Fibroblast of skin of right quadriceps (primary cell): ENCODE results near the gene ADGRE2.

Experiments
- DNase-seq: peaks from one replicate; pipeline ENCODE4 v3.0.0-alpha.2; 2013

ADGRE2 gene

GRCh38 chr19:14732510-14732909 is 45.9 kb downstream of the ADGRE2 start:
- DNase-seq: no peak

DNA sequence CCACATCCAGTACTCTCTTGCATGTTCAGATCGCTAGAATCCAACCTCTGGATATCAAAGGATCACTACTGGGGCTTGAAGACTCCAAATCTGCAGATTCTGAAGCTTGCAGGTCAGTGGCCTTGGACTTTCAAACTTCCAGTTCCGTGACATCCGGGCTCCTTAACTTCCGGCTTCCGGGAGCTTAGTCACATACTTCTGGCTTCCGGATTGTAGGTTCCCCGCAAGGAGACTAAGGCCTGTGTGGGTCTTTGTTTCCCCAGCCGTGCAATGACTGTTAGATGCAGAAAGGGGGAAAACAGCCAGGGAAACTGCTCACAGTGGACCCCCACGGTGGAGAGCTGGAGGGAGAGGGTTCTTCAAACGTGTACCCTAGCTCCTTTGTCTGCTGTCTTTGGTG is 47.2 kb downstream of the ADGRE2 start:
- DNase-seq: no peak

DNA sequence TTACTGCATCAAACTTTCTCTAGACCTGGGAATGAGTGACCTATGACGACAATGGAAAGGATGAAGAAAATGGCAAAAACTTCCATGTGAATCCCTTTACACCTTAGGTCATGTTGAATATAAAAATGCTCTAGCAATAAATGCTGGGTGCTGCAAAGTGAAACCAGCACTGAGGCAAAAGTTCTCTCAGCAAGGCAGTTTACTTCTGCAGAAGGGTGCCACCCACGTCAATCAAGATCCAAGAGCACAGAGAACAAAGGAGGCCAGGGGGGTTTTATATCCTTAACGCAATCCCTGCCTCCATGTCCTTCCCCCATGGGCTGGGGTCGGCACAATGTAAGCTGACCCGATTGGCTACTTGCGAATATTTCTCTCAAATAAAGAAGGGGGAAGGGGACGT is 49.8 kb downstream of the ADGRE2 start:
- DNase-seq: no peak

- no peak for DNase-seq
Measured at GRCh38 chr19:14722127-14722526, 56.2 kb downstream of the ADGRE2 start.

DNA sequence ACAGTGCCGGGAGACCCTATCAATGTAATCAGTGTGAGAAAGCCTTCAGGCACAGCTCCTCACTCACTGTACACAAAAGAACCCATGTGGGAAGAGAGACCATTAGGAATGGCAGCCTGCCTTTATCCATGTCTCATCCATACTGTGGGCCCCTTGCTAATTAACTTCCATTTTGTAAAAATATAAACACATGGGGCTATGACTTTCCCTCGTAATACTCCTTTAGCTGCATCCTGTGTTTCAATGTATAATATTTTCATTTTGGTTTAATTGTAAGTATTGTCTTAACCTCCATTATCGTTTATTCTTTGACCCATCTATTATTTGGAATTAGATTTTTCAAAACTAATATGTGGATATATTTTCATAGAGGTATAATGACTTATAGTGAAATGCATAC is 59.2 kb downstream of the ADGRE2 start:
- no peak for DNase-seq

- DNase-seq: peak; percentile 5
Measured at GRCh38 chr19:14718522-14719116, 59.7 kb downstream of the ADGRE2 start.

GRCh38 chr19:14715841-14716240 is 62.5 kb downstream of the ADGRE2 start:
- DNase-seq: no peak

GRCh38 chr19:14704450-14704849 is 73.9 kb downstream of the ADGRE2 start:
- DNase-seq: no peak

GRCh38 chr19:14703833-14704232 is 74.5 kb downstream of the ADGRE2 start:
- DNase-seq: no peak

DNA sequence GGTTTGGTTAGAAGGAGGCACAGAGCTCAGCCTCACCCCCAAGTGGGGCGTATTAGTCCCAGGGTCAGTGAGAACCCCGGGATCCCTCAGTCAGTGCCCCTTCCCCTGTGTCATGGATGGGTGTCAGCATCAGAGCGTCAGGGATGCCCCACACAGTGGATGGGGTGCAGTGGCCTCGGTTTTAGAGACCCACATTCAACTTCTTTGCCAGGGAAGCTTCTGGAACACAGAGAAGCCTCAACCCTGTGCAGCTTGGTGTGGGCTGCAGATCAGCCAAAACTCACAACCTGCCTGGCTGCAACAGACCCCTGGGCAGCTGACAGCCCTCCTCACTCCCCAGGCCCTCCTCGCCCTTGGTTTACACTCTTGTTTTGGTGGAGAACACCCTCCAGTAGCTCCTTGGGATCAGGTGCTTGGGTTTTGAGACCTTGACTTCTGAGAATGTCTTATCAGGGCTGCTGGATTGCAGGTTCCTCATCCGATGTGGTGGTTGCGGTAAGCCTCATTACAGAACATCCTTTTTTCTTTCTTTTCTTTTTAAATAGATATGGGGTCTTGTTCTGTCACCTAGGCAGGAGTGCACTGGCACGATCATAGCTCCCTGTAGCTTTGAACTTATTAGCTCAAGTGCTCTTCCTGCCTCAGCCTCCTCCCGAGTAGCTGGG is 77.5 kb downstream of the ADGRE2 start:
- no peak for DNase-seq

- DNase-seq: no peak
Measured at GRCh38 chr19:14699641-14700040, 78.7 kb downstream of the ADGRE2 start.

GRCh38 chr19:14695471-14695870 is 82.9 kb downstream of the ADGRE2 start:
- DNase-seq: no peak

- no peak for DNase-seq
Measured at GRCh38 chr19:14694641-14695266, 83.6 kb downstream of the ADGRE2 start.

GRCh38 chr19:14689598-14690503 is 88.5 kb downstream of the ADGRE2 start, which contains the start of gene ZNF333:
Gene ZNF333 (plus strand): TSS chr19:14690048. CDS start chr19:14693492, 3,444 bp downstream.
- peak; percentile 89 for DNase-seq

GRCh38 chr19:14686411-14686810 is 91.9 kb downstream of the ADGRE2 start:
- no peak for DNase-seq

DNA sequence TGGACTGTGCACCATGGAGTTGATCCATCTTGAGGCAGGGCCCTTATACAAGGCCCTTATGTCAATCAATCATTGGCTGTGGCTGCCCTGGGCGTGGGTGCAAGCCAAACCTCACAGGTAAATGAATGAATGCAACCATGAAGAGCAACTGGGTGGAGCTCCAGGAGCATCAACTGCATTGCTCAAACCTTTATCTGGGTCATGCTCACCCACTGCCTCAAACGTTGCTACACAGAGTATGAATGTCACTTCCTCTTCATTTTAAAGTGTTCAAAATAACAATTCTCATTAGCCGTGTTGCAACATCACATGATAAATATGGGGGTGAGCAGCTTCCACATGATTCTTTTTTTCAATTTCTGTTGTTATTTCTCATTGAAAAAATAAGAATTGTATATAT is 94.9 kb downstream of the ADGRE2 start:
- DNase-seq: no peak
